GM12801 (cell line): Measurements from ENCODE around the gene CDH4.

ENCODE experiments used
- CTCF ChIP-seq: IDR thresholded peaks from one replicate; pipeline ENCODE4 v1.5.1; 2011; ENCODE audit warnings: control low read depth; ENCODE audit not compliant: insufficient read length; ENCODE audit errors: extremely low read depth

CDH4 gene

GRCh38 chr20:61667056-61667792 lies 415.2 kb downstream of the CDH4 start:
- no peak for TF ChIP-seq CTCF

GRCh38 chr20:61668065-61668650 lies 416.1 kb downstream of the CDH4 start:
- no peak for TF ChIP-seq CTCF

- TF ChIP-seq CTCF: no peak
Measured at GRCh38 chr20:61668771-61669503, 416.9 kb downstream of the CDH4 start.

- TF ChIP-seq CTCF: no peak
Measured at GRCh38 chr20:61670274-61670673, 418.2 kb downstream of the CDH4 start.

- no peak for TF ChIP-seq CTCF
Measured at GRCh38 chr20:61671559-61671958, 419.5 kb downstream of the CDH4 start.

- TF ChIP-seq CTCF: no peak
Measured at GRCh38 chr20:61673152-61673847, 421.2 kb downstream of the CDH4 start.

- TF ChIP-seq CTCF: no peak
Measured at GRCh38 chr20:61674121-61674520, 422.1 kb downstream of the CDH4 start.
